ENCODE measurements around the gene SYCE3. TPM values are rescaled to one million over a fixed set of nuclear protein-coding genes. Genes with fewer than 3 reads are reported as not detected.

The SYCE3 gene
- total RNA-seq, 1 experiment from 2014 or later, result 1.3 TPM

DNA sequence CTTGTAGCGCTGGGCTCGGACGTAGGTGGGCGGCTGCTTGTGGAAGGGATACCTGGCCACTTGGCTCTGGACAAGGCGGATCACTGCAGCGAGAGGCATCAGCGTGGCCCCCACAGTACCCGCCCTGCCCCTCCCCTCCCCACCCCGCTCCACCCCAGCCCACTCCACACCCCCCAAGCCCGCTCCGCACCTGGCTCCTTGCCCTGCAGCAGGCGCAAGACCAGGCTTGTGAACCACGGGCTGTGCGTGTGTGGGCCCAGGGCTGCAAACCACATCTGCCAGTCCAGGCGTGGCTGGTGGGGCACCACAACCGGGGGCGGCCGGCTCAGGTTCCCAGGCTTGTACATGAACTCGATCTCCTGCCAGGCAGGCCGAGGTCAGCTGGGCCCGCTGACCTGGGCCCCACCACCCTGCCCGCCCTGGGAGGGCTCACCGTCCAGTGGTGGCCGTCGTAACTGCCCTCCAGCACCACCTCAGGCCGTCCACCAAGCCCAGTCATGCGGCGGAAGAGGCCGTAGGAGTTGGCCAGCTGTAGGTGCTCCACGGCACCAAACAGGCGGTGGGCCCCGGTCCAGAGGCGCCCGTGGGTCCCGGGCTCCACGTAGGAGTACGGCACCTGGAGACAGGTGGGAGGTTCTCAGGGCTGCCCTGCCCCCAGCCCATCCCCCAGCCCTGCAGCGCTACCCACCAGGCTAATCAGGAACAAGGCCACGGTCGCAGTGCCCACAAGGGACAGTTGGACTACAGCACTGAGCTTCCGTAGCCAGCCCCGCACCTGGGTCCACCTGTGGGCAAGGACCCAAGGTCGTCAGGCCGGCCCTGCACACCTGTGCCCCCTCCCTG, 58.1 kb downstream of the SYCE3 start:
- no peaks in the 10 kb centered on the region for H3K9me2 ChIP-seq (replicated peaks; ENCODE audit: low read length)
- CTCF ChIA-PET, result no interaction called here

DNA sequence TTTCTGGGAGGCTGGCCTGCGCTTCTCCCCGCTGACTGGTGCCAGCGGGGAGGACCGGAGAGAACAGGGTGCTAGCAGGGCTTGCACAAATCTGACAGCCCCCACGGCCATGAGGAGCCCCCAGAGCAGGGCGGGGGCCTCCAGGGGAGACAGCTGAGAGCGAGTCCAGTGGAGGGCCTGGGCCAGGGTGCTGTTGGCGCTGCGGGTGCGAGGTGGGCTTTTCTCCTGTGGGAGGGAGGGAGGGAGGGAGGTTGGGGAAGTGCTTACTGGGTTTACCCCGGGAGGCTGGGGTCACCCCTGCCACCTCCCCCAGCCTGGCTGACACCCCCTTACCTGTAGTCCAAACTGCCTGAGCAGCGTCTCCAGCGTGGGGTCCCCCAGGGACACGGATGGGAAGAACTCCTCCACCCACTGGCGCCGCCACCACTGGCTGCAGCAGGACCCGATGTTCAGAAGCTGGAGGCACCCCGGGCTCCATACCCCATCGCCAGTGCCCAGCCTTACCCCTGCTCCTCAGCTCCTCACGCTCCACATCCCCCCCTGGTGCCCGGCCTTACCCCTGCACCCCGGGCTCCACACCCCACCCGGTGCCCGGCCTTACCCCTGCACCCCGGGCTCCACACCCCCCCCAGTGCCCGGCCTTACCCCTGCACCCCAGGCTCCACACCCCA, 59.1 kb downstream of the SYCE3 start:
- Histone ChIP-seq H3K9me2 (replicated peaks; ENCODE audit: low read length) (no peaks in the 10 kb centered on the region), H3K4me2 (ENCODE audit: low read length) (no peak overlapping the region), H3K27ac (ENCODE audit: low read length) (no peak overlapping the region), H3K9ac (ENCODE audit: low read length) (no peak overlapping the region), H3F3A (ENCODE audit: low read length, unreplicated experiment) (no peaks in the 10 kb centered on the region), H3K27me3 (ENCODE audit: low read length) (no peaks in the 10 kb centered on the region), H3K4me1 (ENCODE audit: insufficient read depth, low read length) (no peaks in the 10 kb centered on the region; the same call in 1 of the 2 replicates), H3K9me3 (ENCODE audit: low read length) (no peaks in the 10 kb centered on the region), H3K79me2 (ENCODE audit: low read length) (peaks cover 16% of the 10 kb centered on the region), H3K4me3 (ENCODE audit: low read length) (no peak overlapping the region), H2AFZ (ENCODE audit: low read length) (no peak overlapping the region), H3K36me3 (ENCODE audit: low read depth, low read length) (no peaks in the 10 kb centered on the region), H4K20me1 (ENCODE audit: low read length) (no peaks in the 10 kb centered on the region)
- no peak for DNase-seq
- intact Hi-C loops (cut with micrococcal nuclease), result no loop called here
- no peak for ATAC-seq
- no peak for TF ChIP-seq CTCF (conservative IDR thresholded peaks at IDR 0.05; ENCODE audit: low read depth, low read length)
- TF ChIP-seq EZH2 (IDR thresholded peaks at IDR 0.05; ENCODE audit: low read length, unreplicated experiment), result no peak
- no peak for TF ChIP-seq EZH2phosphoT487 (IDR thresholded peaks at IDR 0.05; ENCODE audit: borderline replicate concordance, low read length)
- BruUV-seq (replicated peaks), result no TSS peak
- POLR2A ChIA-PET (ENCODE audit: unreplicated experiment), result no interaction called here
- CTCF ChIA-PET, result no interaction called here

More for the DNA sequence above, 58.1 kb downstream of the SYCE3 start:
- H3K4me2 ChIP-seq (ENCODE audit: low read length), result no peak overlapping the region
- H3K36me3 ChIP-seq (ENCODE audit: low read depth, low read length), result no peaks in the 10 kb centered on the region
- POLR2A ChIA-PET (ENCODE audit: unreplicated experiment), result no interaction called here
- no peaks in the 10 kb centered on the region for H3F3A ChIP-seq (ENCODE audit: low read length, unreplicated experiment)
- peaks cover 26% of the 10 kb centered on the region for H3K79me2 ChIP-seq (ENCODE audit: low read length)
- no TSS peak for BruUV-seq (replicated peaks)
- H3K9ac ChIP-seq (ENCODE audit: low read length), result no peak overlapping the region
- no peak for TF ChIP-seq EZH2phosphoT487 (IDR thresholded peaks at IDR 0.05; ENCODE audit: borderline replicate concordance, low read length)
- TF ChIP-seq CTCF (conservative IDR thresholded peaks at IDR 0.05; ENCODE audit: low read depth, low read length), result no peak
- no peak for TF ChIP-seq EZH2 (IDR thresholded peaks at IDR 0.05; ENCODE audit: low read length, unreplicated experiment)
- H3K27me3 ChIP-seq (ENCODE audit: low read length), result no peaks in the 10 kb centered on the region
- no peaks in the 10 kb centered on the region for H4K20me1 ChIP-seq (ENCODE audit: low read length)
- H3K9me3 ChIP-seq (ENCODE audit: low read length), result no peaks in the 10 kb centered on the region
- H3K4me1 ChIP-seq (ENCODE audit: insufficient read depth, low read length), result peaks cover 7% of the 10 kb centered on the region
- no peak for DNase-seq
- no peak overlapping the region for H2AFZ ChIP-seq (ENCODE audit: low read length)
- no peak for ATAC-seq
- intact Hi-C loops (cut with micrococcal nuclease), result no loop called here
- H3K4me3 ChIP-seq (ENCODE audit: low read length), result no peak overlapping the region
- H3K27ac ChIP-seq (ENCODE audit: low read length), result no peak overlapping the region
